Right lobe of liver (tissue), 6 donors: ENCODE measurements around the gene PTAR1. TPM values are rescaled to one million over a fixed set of nuclear protein-coding genes. Genes with fewer than 3 reads are reported as not detected.
A peak's percentile ranks its signal among the peaks of the same experiment; 100 is the strongest.

Experiments
- ATAC-seq, 4 donors: fragments of 200-7000 bp; cut with Tn5 transposase; one replicate each; pipeline ENCODE4 v1.9.1; 2020; ENCODE audit warnings: mild to moderate bottlenecking in 4 of 4, moderate library complexity in 4 of 4
- DNase-seq, 3 donors: peaks; one replicate each; pipeline ENCODE4 v3.0.0-alpha.2; 2020
- H3K27ac ChIP-seq, 3 donors: fragments of 200-600 bp; one replicate each; pipeline ENCODE4 v1.8.0; 2022
- H3K27me3 ChIP-seq, 2 donors: fragments of 200-600 bp; one replicate each; pipeline ENCODE4 v1.8.0; 2022
- H3K36me3 ChIP-seq, 4 donors: fragments of 200-600 bp; sonication (generic) in 1 of 4; one replicate each; pipeline versions ENCODE4 v1.5.1 to v1.8.0; 2017 to 2022; ENCODE audit warnings: control low read depth in 1 of 4
- H3K4me1 ChIP-seq, 4 donors: fragments of 200-600 bp; sonication (generic) in 1 of 4; one replicate each; pipeline versions ENCODE4 v1.5.1 to v1.8.0; 2017 to 2022; ENCODE audit warnings: control low read depth in 1 of 4
- H3K4me3 ChIP-seq, 3 donors: fragments of 200-600 bp; one replicate each; pipeline ENCODE4 v1.8.0; 2022
- H3K9me3 ChIP-seq, 4 donors: fragments of 200-600 bp; sonication (generic) in 1 of 4; one replicate each; pipeline versions ENCODE4 v1.5.1 to v1.8.0; 2017 to 2022; ENCODE audit warnings: control low read depth in 1 of 4
- CTCF ChIP-seq, 4 donors: fragments of 200-600 bp in 3 of 4; fragments of 450-650 bp in 1 of 4; IDR thresholded peaks; one replicate each; pipeline versions ENCODE4 v1.5.1 to v1.8.0; 2016 to 2022; ENCODE audit warnings: antibody characterized with exemption in 4 of 4, mild to moderate bottlenecking in 2 of 4
- POLR2A ChIP-seq: fragments of 450-650 bp; IDR thresholded peaks from one replicate; pipeline ENCODE4 v1.6.1; 2017; ENCODE audit warnings: antibody characterized with exemption, mild to moderate bottlenecking
- WGBS: methylation state at CpG from one replicate; pipeline ENCODE4 v1.1.6; 2018; ENCODE audit warnings: low coverage, low lambda C conversion rate; ENCODE audit not compliant: insufficient coverage; ENCODE audit errors: missing lambda C conversion rate; 5-methylcytosine and 5-hydroxymethylcytosine counted together
- intact Hi-C, 2 donors: fragments of 100-400 bp; cut with DNase I; formaldehyde crosslinking; loops; one replicate each; pipeline versions ENCODE4 v1.11.2 to v1.14.1; 2022
- total RNA-seq, 6 experiments: library from RNA; depleted of rRNA in 2 of 6; stranded (reverse); fragments of >200 nt in 2 of 6; fragmentation: NEBNext Ultra II Directional in 3 of 6; extraction: Animal tissue kit (Norgen Biotek cat#: 25700) in 3 of 6; gene quantifications; one replicate each; pipeline versions ENCODE4 v1.1.0 to v1.2.4, GENCODE V29; 2016 to 2023
- donor health status: DM: no; HTN: yes; CAD: no.
- donor health status: DM: no; HTN: no; CAD: no.
- donor health status: DM: no; HTN: no; CAD: no.
- donor health status: DM: no; HTN: yes; CAD: no.
- donor health status: DM: no; HTN: yes; CAD: no.

The PTAR1 gene
- total RNA-seq, 6 experiments from 2014 or later: 21.5 to 33.3 (median 27.0) TPM

- DNase-seq: no peak
- H3K36me3 ChIP-seq: peaks cover 0 to 8% (median 2%) of the 10 kb centered on the region in 4 donors
- ATAC-seq: peak; percentile 44 to 62 (median 48)
- H3K4me3 ChIP-seq: no peak overlapping the region
- intact Hi-C loops: no loop called here
- H3K27ac ChIP-seq: peak overlapping the region in 2 of 3 donors; percentile 34 to 48
- H3K9me3 ChIP-seq: no peaks in the 10 kb centered on the region
- WGBS: 12% methylated on average over 3 of the region's 3 CpGs
- H3K4me1 ChIP-seq: peaks cover 0 to 44% (median 19%) of the 10 kb centered on the region in 4 donors
- no peaks in the 10 kb centered on the region for H3K27me3 ChIP-seq
- TF ChIP-seq CTCF (IDR thresholded peaks at IDR 0.05) (no peak), POLR2A (no peak)
Observed at GRCh38 chr9:69746859-69747560, 12.8 kb downstream of the PTAR1 start.

- Histone ChIP-seq H3K27me3 (no peaks in the 10 kb centered on the region), H3K9me3 (no peaks in the 10 kb centered on the region), H3K4me3 (no peak overlapping the region), H3K4me1 (peaks cover 0 to 46% (median 22%) of the 10 kb centered on the region in 4 donors), H3K36me3 (peaks cover 0 to 8% (median 2%) of the 10 kb centered on the region in 4 donors), H3K27ac (peak overlapping the region in 2 of 3 donors; percentile 3 to 48)
- intact Hi-C loops: no loop called here
- 45% methylated on average over 3 of the region's 3 CpGs for whole genome bisulfite sequencing
- ATAC-seq: peak in 2 of 4 donors; percentile 9 to 21
- TF ChIP-seq POLR2A: no peak
- TF ChIP-seq CTCF (IDR thresholded peaks at IDR 0.05): peak; percentile 8 to 14 (median 12)
- no peak for DNase-seq
Observed at GRCh38 chr9:69745716-69746437, 13.9 kb downstream of the PTAR1 start.

- H3K36me3 ChIP-seq: peaks cover 0 to 8% (median 2%) of the 10 kb centered on the region in 4 donors
- H3K27me3 ChIP-seq: no peaks in the 10 kb centered on the region
- H3K4me3 ChIP-seq: no peak overlapping the region
- ATAC-seq (no peak), DNase-seq (no peak)
- H3K27ac ChIP-seq: no peak overlapping the region
- 100% methylated on average over 4 of the region's 4 CpGs for WGBS
- intact Hi-C loops: no loop called here
- no peak for TF ChIP-seq CTCF (IDR thresholded peaks at IDR 0.05)
- H3K9me3 ChIP-seq: no peaks in the 10 kb centered on the region
- H3K4me1 ChIP-seq: peaks cover 0 to 48% (median 21%) of the 10 kb centered on the region in 4 donors
Observed at GRCh38 chr9:69744688-69745380, 15.0 kb downstream of the PTAR1 start.

GRCh38 chr9:69743930-69744329, 15.9 kb downstream of the PTAR1 start:
- DNase-seq (no peak), ATAC-seq (no peak)
- Histone ChIP-seq H3K36me3 (peaks cover 0 to 4% (median under 1%) of the 10 kb centered on the region in 4 donors), H3K4me1 (peaks cover 0 to 45% (median 18%) of the 10 kb centered on the region in 4 donors), H3K27me3 (no peaks in the 10 kb centered on the region), H3K27ac (no peak overlapping the region), H3K4me3 (no peak overlapping the region), H3K9me3 (no peaks in the 10 kb centered on the region)
- intact Hi-C loops: no loop called here
- TF ChIP-seq POLR2A (no peak), CTCF (IDR thresholded peaks at IDR 0.05) (no peak)
- 81% methylated on average over 5 of the region's 5 CpGs for whole genome bisulfite sequencing
